ENCODE measurements around the gene AAMDC.
"Not testable (repeated sequence)": the region's sequence is repeated elsewhere in the genome, so short reads cannot be mapped to it uniquely, and the experiment has no call there.

Gene AAMDC

DNA sequence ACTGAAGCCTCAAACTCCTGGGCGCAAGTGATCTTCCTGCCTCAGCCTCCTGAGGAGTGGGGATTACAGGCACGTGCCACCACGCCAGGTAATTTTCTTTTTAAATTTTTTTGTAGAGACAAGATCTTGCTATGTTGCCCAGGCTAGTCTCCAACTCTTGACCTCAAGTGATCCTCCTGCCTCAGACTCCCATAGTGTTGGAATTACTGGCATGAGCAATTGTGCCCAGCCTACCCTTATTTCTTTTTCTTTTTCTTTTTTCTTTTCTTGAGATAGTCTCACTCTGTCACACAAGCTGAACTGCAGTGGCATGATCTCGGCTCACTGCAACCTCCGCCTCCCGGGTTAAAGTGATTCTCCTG, 63.9 kb downstream of the AAMDC start:
- no peak for DNase-seq (ENCODE audit: low read depth in 2 of 2)

DNA sequence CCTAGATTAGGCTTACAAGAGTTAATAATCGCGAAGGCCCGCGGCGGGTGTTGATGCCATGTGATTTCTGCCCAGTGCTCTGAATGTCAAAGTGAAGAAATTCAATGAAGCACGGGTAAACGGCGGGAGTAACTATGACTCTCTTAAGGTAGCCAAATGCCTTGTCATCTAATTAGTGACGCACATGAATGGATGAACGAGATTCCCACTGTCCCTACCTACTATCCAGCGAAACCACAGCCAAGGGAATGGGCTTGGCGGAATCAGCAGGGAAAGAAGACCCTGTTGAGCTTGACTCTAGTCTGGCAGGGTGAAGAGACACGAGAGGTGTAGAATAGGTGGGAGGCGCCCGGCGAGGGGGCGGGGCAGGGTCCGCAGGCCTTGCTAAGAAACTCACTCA, 65.5 kb downstream of the AAMDC start:
- no peak for DNase-seq (ENCODE audit: low read depth in 2 of 2)

DNA sequence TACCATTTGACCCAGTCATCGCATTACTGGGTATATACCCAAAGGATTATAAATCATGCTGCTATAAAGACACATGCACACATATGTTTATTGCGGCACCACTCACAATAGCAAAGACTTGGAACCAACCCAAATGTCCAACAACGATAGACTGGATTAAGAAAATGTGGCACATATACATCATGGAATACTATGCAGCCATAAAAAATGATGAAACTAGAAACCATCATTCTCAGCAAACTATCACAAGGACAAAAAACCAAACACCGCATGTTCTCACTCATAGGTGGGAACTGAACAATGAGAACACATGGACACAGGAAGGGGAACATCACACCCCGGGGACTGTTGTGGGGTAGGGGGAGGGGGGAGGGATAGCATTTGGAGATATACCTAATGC, 68.1 kb downstream of the AAMDC start:
- DNase-seq (ENCODE audit: low read depth in 2 of 2): not testable (repeated sequence)

DNA sequence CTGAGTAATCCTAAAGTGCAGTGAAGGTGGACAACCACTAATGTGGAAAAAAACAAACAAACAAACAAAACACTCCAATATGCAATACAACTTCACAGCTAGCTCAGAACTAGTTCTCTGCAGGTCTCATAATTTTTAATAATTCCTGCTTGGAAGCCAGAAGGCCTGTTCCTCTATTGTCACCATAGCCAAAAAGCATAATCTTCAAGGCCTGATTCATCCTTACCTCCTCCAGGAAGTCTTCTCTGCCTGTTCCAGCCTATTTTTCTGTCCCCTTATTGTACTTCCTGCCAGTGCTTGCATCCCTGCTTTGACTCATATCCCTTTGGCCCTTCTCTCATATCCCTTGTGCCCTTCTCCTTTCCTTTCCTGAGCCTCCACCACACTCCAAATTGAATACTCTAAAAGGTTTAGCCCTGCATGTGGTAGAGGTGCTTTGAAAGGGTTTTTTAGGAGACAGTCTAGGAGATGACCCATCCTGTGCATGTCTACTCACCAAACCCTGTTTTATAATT, 69.2 kb downstream of the AAMDC start:
- DNase-seq (ENCODE audit: low read depth in 2 of 2): not testable (repeated sequence)

DNA sequence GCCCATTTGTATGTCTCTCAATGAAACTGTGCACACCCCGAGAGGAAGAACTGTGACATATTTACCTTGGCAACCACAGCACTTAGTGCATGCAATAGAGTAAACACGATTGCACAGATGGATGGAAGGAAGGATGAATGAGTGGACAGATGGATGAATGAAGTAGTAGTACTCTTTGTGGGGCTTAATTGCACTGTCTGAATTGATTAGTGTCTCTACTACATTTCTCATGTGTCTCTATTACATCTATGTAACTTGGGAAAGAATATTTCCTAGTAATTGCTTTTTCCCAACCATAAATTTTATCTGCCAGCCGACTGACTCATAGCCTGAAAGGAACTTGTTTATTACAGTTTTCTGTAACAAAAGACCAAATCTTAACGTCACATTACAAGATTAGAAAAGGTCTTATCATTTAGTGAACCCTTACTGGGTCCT, 69.7 kb downstream of the AAMDC start:
- not testable (repeated sequence) for DNase-seq (ENCODE audit: low read depth in 2 of 2)

GRCh38 chr11:77891256-77891655, 70.3 kb downstream of the AAMDC start:
- not testable (repeated sequence) for DNase-seq (ENCODE audit: low read depth in 2 of 2)

DNA sequence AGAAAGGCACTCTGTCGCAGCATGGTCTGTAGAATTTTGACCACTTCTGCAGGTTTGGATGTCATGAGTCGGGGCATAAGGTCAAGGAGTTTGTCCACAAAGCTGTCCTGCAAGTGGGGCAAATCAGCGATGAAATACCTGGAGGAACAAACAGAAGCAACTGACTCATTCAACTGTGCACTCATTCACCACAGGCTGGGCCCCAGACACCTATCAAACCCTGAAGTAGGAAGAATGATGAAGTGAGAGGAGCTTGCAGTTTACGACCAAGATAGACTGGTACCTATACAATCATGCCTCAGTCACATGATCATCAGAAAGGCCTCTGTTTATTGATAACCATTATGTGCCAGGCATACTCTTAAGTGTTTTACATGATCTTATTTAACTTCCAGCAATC, 70.8 kb downstream of the AAMDC start:
- not testable (repeated sequence) for DNase-seq (ENCODE audit: low read depth in 2 of 2)

- DNase-seq (ENCODE audit: low read depth in 2 of 2): not testable (repeated sequence)
Measured at GRCh38 chr11:77894949-77895348, 74.0 kb downstream of the AAMDC start.

GRCh38 chr11:77908835-77909234, 87.9 kb downstream of the AAMDC start:
- no peak for DNase-seq (ENCODE audit: low read depth in 2 of 2)

- DNase-seq (ENCODE audit: low read depth in 2 of 2): no peak
Measured at GRCh38 chr11:77909277-77909676, 88.3 kb downstream of the AAMDC start.

DNA sequence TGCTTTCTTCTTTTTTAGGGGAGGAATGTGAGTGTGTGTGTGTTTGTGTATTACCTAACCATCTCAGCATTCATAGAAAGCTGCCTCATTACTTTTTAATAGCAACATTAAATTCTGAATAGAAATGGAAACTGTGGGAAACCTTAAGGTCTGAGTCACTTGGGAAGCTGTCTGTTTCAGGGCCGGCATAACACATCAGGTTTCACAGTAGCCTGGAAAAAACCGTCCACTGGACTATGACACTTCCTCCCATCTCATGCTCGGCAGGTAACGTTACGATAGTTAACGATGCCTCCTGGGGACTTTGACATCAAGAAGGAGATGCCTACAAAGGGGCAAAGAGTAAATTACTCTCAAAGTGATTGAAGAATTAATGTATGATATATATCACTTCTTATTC, 89.9 kb downstream of the AAMDC start:
- not testable (repeated sequence) for DNase-seq (ENCODE audit: low read depth in 2 of 2)

- DNase-seq (ENCODE audit: low read depth in 2 of 2): not testable (repeated sequence)
Measured at GRCh38 chr11:77913608-77914306, 92.8 kb downstream of the AAMDC start.

- DNase-seq (ENCODE audit: low read depth in 2 of 2): not testable (repeated sequence)
Measured at GRCh38 chr11:77914307-77914791, 93.4 kb downstream of the AAMDC start.

DNA sequence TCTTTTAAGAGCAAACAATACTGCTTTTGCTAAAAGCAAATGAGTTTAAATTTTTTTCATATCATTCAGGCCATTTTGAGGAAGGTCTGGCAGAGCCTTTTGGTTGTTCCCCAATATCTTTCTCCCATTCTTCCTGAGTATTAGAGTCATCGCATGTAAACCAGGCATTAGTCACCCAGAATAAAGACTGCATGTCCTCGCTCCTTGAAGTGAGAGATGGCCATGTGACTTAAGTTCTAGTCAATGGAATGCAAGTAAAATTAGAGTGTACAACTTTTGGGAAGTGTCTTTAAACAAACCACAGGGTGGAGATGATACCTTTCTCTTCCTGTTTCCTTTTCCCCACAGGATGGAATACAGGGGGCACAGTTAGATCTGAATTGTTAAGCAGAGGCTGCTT, 96.8 kb downstream of the AAMDC start:
- DNase-seq (ENCODE audit: low read depth in 2 of 2): not testable (repeated sequence)

Data from activated CD4-positive, alpha-beta T cell treated with anti-CD3 and anti-CD28 coated beads for 24 hours (primary cell).